Dermis blood vessel endothelial cell (primary cell): ENCODE data around the gene MUC20. TPM values are rescaled to one million over a fixed set of nuclear protein-coding genes. Genes with fewer than 3 reads are reported as not detected.
"Not testable (repeated sequence)": the region's sequence is repeated elsewhere in the genome, so short reads cannot be mapped to it uniquely, and the experiment has no call there.

Source experiments
- DNase-seq: peaks from one replicate; pipeline ENCODE4 v3.0.0; 2010
- total RNA-seq: library from RNA; depleted of rRNA; stranded (reverse); fragments of >200 nt; gene quantifications from 2 replicates; pipeline ENCODE4 v1.2.3, GENCODE V29; 2014

The MUC20 gene
- total RNA-seq, 1 donor from 2014 or later: 0.51 TPM

GRCh38 chr3:195731356-195731905 is 10.7 kb downstream of the MUC20 start:
- DNase-seq: no peak

- DNase-seq: no peak
Observed at GRCh38 chr3:195732940-195733339, 12.2 kb downstream of the MUC20 start.

GRCh38 chr3:195735036-195735695 is 14.4 kb downstream of the MUC20 start:
- DNase-seq: no peak

- DNase-seq: no peak
Observed at GRCh38 chr3:195736866-195737490, 16.2 kb downstream of the MUC20 start.

- not testable (repeated sequence) for DNase-seq
Observed at GRCh38 chr3:195737782-195738181, 17.0 kb downstream of the MUC20 start.

- no peak for DNase-seq
Observed at GRCh38 chr3:195738274-195739044, 17.7 kb downstream of the MUC20 start.

- no peak for DNase-seq
Observed at GRCh38 chr3:195739561-195740111, 18.9 kb downstream of the MUC20 start.

GRCh38 chr3:195744437-195744836 is 23.7 kb downstream of the MUC20 start:
- DNase-seq: no peak

- DNase-seq: no peak
Observed at GRCh38 chr3:195746346-195746745, 25.6 kb downstream of the MUC20 start.

- no peak for DNase-seq
Observed at GRCh38 chr3:195746751-195747150, 26.0 kb downstream of the MUC20 start.

- DNase-seq: no peak
Observed at GRCh38 chr3:195748661-195749060, 27.9 kb downstream of the MUC20 start.

GRCh38 chr3:195749101-195749500 is 28.3 kb downstream of the MUC20 start:
- not testable (repeated sequence) for DNase-seq

GRCh38 chr3:195750797-195751520 is 30.2 kb downstream of the MUC20 start:
- no peak for DNase-seq

- DNase-seq: no peak
Observed at GRCh38 chr3:195751560-195751959, 30.8 kb downstream of the MUC20 start.

GRCh38 chr3:195752066-195752465 is 31.3 kb downstream of the MUC20 start:
- DNase-seq: no peak

GRCh38 chr3:195752546-195753331 is 32.0 kb downstream of the MUC20 start:
- DNase-seq: no peak

GRCh38 chr3:195753581-195753980 is 32.8 kb downstream of the MUC20 start:
- no peak for DNase-seq

- DNase-seq: no peak
Observed at GRCh38 chr3:195754141-195754540, 33.4 kb downstream of the MUC20 start.

GRCh38 chr3:195754906-195755305 is 34.1 kb downstream of the MUC20 start:
- no peak for DNase-seq

GRCh38 chr3:195755391-195755790 is 34.6 kb downstream of the MUC20 start:
- DNase-seq: no peak
